ENCODE results near the gene PXDN.

Gene PXDN

DNA sequence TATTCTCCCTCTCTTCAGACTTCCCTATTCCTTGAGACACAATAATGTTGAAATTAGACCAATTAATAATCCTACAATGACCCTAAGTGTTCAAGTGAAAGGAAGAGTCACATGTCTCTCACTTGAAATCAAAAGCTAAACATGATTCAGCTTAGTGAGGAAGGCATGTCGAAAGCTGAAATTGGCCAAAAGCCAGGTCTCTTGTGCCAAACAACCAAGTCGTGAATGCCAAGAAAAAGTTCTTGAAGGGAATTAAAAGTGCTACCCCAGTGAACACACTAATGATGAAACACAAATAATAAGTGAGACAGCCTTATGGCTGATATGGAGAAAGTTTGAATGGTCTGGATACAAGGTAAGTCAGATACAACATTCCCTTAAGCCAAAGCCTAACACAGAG lies 115.4 kb downstream of the PXDN start:
- WGBS (ENCODE audit: insufficient coverage): 100% methylated on average over 1 of the region's 2 CpGs
- CTCF ChIA-PET: no interaction called here
- Histone ChIP-seq H3K4me1 (ENCODE audit: control extremely low read depth in 1 of 4, control insufficient read depth in 4 of 4, insufficient read depth in 4 of 4, low read length in 3 of 4) (no peaks in the 10 kb centered on the region), H3K27me3 (replicated peaks in 2 of 5; ENCODE audit: control insufficient read depth in 4 of 5, insufficient read depth in 5 of 5, low read length in 4 of 5) (peaks cover 0 to 14% (median 0%) of the 10 kb centered on the region in 5 experiments), H3K36me3 (ENCODE audit: control insufficient read depth in 4 of 4, insufficient read depth in 4 of 4, low read length in 3 of 4) (peaks cover 0 to 7% (median 1%) of the 10 kb centered on the region in 4 experiments), H3K9me3 (ENCODE audit: control extremely low read depth in 1 of 5, control insufficient read depth in 4 of 5, insufficient read depth in 2 of 5, low read depth in 1 of 5, low read length in 4 of 5) (peaks cover 0 to 6% (median 3%) of the 10 kb centered on the region in 5 experiments), H3K4me3 (ENCODE audit: control insufficient read depth in 1 of 7, extremely low read depth in 1 of 7, insufficient read depth in 4 of 7, low read depth in 2 of 7, low read length in 6 of 7) (no peak overlapping the region), H3K27ac (ENCODE audit: insufficient read depth in 1 of 2, low read depth in 1 of 2, low read length in 2 of 2, poor library complexity in 1 of 2, severe bottlenecking in 2 of 2) (no peak overlapping the region)
- POLR2A ChIA-PET: no interaction called here
- no peak for DNase-seq

DNA sequence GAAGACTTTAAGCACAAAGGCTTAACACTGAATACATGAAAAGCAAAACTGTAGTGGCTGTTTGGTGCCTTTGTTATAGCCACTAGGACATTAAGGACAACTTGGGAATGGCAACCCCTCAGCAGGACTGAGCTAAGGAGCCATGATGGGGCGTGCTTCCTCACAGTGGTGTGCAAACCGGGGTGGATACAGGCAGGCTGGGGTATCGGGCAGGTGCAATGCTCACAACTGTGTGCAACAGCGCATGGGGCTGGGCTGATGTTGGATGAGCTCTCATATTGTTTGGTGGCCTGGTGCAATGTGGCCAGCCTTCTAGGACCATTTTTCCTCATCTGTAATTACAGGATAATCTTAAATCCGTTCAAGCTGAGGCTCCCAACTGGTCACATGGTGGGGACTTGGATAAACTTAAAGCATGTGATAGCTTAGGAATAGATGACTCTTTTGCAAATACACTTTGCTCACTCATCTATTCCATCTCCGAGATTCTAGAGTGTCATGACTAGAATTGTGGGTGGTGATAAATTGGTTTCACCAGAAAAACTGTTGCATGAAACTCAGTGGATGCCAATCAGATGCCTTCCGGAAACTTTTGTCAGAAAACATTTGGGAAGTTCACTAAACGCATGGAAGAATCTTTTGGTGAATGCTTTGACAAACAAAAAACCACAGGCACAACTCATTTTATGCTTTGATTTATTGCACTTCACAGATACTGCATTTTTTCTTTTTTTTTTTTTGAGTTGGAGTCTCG lies 116.5 kb downstream of the PXDN start:
- Histone ChIP-seq H3K27me3 (replicated peaks in 2 of 5; ENCODE audit: control insufficient read depth in 4 of 5, insufficient read depth in 5 of 5, low read length in 4 of 5) (peaks cover 0 to 14% (median 0%) of the 10 kb centered on the region in 5 experiments), H3K4me1 (ENCODE audit: control extremely low read depth in 1 of 4, control insufficient read depth in 4 of 4, insufficient read depth in 4 of 4, low read length in 3 of 4) (no peaks in the 10 kb centered on the region), H3K9me3 (ENCODE audit: control extremely low read depth in 1 of 5, control insufficient read depth in 4 of 5, insufficient read depth in 2 of 5, low read depth in 1 of 5, low read length in 4 of 5) (peaks cover 0 to 6% (median 3%) of the 10 kb centered on the region in 5 experiments), H3K36me3 (ENCODE audit: control insufficient read depth in 4 of 4, insufficient read depth in 4 of 4, low read length in 3 of 4) (no peaks in the 10 kb centered on the region), H3K4me3 (ENCODE audit: control insufficient read depth in 1 of 7, extremely low read depth in 1 of 7, insufficient read depth in 4 of 7, low read depth in 2 of 7, low read length in 6 of 7) (no peak overlapping the region), H3K27ac (ENCODE audit: insufficient read depth in 1 of 2, low read depth in 1 of 2, low read length in 2 of 2, poor library complexity in 1 of 2, severe bottlenecking in 2 of 2) (no peak overlapping the region)
- ChIA-PET POLR2A (no interaction called here), CTCF (interaction anchor here (0.6 kb wide), 1 partner anchor 30 kb away, joined by 3 read pairs; no protein-coding TSS in a partner anchor)
- DNase-seq: no peak
- WGBS (ENCODE audit: insufficient coverage): 71% methylated on average over 4 of the region's 9 CpGs

DNA sequence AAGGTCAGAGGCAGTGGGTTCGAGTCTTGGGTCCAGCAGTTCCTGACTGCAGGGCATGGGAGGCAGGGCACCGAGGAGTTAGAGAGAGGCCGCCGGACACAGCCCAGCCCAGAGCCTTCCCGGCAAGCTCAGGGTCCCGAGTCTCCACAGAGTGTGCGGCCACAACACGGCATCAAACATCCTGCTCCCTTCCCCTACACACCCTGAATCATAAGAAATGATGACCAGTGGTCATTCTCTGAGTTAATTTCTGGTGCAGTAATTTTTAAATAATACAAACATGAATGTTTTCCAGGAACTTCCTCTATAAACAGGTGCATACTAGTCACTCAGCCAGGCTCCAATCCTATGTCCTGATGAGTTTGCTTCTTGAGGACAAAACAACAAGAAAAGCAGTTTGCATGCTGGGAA lies 118.0 kb downstream of the PXDN start:
- WGBS (ENCODE audit: insufficient coverage): 100% methylated on average over 1 of the region's 8 CpGs
- DNase-seq: no peak
- ChIA-PET CTCF (no interaction called here), POLR2A (no interaction called here)
- Histone ChIP-seq H3K27me3 (replicated peaks in 2 of 5; ENCODE audit: control insufficient read depth in 4 of 5, insufficient read depth in 5 of 5, low read length in 4 of 5) (peaks cover 0 to 14% (median 0%) of the 10 kb centered on the region in 5 experiments), H3K36me3 (ENCODE audit: control insufficient read depth in 4 of 4, insufficient read depth in 4 of 4, low read length in 3 of 4) (no peaks in the 10 kb centered on the region), H3K9me3 (ENCODE audit: control extremely low read depth in 1 of 5, control insufficient read depth in 4 of 5, insufficient read depth in 2 of 5, low read depth in 1 of 5, low read length in 4 of 5) (peaks cover 0 to 6% (median 3%) of the 10 kb centered on the region in 5 experiments), H3K4me3 (ENCODE audit: control insufficient read depth in 1 of 7, extremely low read depth in 1 of 7, insufficient read depth in 4 of 7, low read depth in 2 of 7, low read length in 6 of 7) (no peak overlapping the region), H3K27ac (ENCODE audit: insufficient read depth in 1 of 2, low read depth in 1 of 2, low read length in 2 of 2, poor library complexity in 1 of 2, severe bottlenecking in 2 of 2) (no peak overlapping the region), H3K4me1 (ENCODE audit: control extremely low read depth in 1 of 4, control insufficient read depth in 4 of 4, insufficient read depth in 4 of 4, low read length in 3 of 4) (no peaks in the 10 kb centered on the region)

DNA sequence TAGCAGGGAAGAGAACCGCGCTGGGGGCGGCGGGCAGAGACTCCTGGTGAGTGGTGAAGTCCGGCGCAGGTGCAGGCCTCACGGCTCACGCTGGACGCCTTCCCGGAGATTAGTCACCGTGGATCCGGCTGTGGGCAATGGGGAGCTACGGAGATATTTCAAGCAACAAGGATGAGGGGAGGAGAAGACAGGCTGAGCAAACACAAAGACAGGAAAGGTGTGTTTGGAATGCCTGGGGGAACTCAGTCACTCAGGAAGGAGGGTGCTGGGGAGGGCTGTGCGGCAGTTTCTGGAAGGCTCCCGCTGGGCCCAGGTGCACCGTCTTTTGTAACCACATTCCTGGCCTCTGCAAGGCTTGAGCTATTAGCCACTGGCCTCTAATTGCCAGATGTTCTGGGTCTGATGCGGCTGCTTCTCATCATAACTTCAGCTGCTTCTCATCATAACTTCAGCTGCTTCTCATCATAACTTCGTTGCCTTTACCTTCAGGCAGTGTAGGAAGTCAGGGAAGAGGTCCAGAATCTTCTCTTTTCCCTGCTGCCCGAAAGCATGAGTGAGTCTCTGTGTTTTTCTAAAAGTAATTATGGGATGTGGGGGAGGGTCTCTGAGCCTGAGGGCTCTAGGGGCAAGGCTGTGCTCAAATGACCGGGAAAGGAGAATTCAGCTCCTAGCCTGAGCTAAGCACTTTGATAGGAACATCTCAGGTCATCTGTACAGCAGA lies 118.9 kb downstream of the PXDN start:
- Histone ChIP-seq H3K4me1 (ENCODE audit: control extremely low read depth in 1 of 4, control insufficient read depth in 4 of 4, insufficient read depth in 4 of 4, low read length in 3 of 4) (no peaks in the 10 kb centered on the region), H3K27ac (ENCODE audit: insufficient read depth in 1 of 2, low read depth in 1 of 2, low read length in 2 of 2, poor library complexity in 1 of 2, severe bottlenecking in 2 of 2) (no peak overlapping the region), H3K4me3 (ENCODE audit: control insufficient read depth in 1 of 7, extremely low read depth in 1 of 7, insufficient read depth in 4 of 7, low read depth in 2 of 7, low read length in 6 of 7) (no peak overlapping the region), H3K36me3 (ENCODE audit: control insufficient read depth in 4 of 4, insufficient read depth in 4 of 4, low read length in 3 of 4) (no peaks in the 10 kb centered on the region), H3K9me3 (ENCODE audit: control extremely low read depth in 1 of 5, control insufficient read depth in 4 of 5, insufficient read depth in 2 of 5, low read depth in 1 of 5, low read length in 4 of 5) (peaks cover 0 to 6% (median 3%) of the 10 kb centered on the region in 5 experiments), H3K27me3 (replicated peaks in 2 of 5; ENCODE audit: control insufficient read depth in 4 of 5, insufficient read depth in 5 of 5, low read length in 4 of 5) (peaks cover 0 to 14% (median 0%) of the 10 kb centered on the region in 5 experiments)
- no peak for DNase-seq
- POLR2A ChIA-PET: no interaction called here
- 75% methylated on average over 18 of the region's 20 CpGs for WGBS (ENCODE audit: insufficient coverage)
- CTCF ChIA-PET: interaction anchor here (0.9 kb wide), 1 partner anchor 39 kb away, joined by 4 read pairs; no protein-coding TSS in a partner anchor

GRCh38 chr2:1623906-1624445 lies 120.3 kb downstream of the PXDN start:
- Histone ChIP-seq H3K36me3 (ENCODE audit: control insufficient read depth in 4 of 4, insufficient read depth in 4 of 4, low read length in 3 of 4) (no peaks in the 10 kb centered on the region), H3K4me1 (ENCODE audit: control extremely low read depth in 1 of 4, control insufficient read depth in 4 of 4, insufficient read depth in 4 of 4, low read length in 3 of 4) (no peaks in the 10 kb centered on the region), H3K27ac (ENCODE audit: insufficient read depth in 1 of 2, low read depth in 1 of 2, low read length in 2 of 2, poor library complexity in 1 of 2, severe bottlenecking in 2 of 2) (no peak overlapping the region), H3K4me3 (ENCODE audit: control insufficient read depth in 1 of 7, extremely low read depth in 1 of 7, insufficient read depth in 4 of 7, low read depth in 2 of 7, low read length in 6 of 7) (no peak overlapping the region), H3K27me3 (replicated peaks in 2 of 5; ENCODE audit: control insufficient read depth in 4 of 5, insufficient read depth in 5 of 5, low read length in 4 of 5) (peaks cover 0 to 14% (median 0%) of the 10 kb centered on the region in 5 experiments), H3K9me3 (ENCODE audit: control extremely low read depth in 1 of 5, control insufficient read depth in 4 of 5, insufficient read depth in 2 of 5, low read depth in 1 of 5, low read length in 4 of 5) (no peaks in the 10 kb centered on the region)
- CTCF ChIA-PET: interaction anchor here (0.5 to 0.8 kb wide), 2 partner anchors 23 to 656 kb away, joined by 3 read pairs; no protein-coding TSS in a partner anchor
- POLR2A ChIA-PET: no interaction called here
- 92% methylated on average over 9 of the region's 16 CpGs for WGBS (ENCODE audit: insufficient coverage)
- DNase-seq: no peak

GRCh38 chr2:1622521-1623200 lies 121.7 kb downstream of the PXDN start:
- no peaks in the 10 kb centered on the region for H3K36me3 ChIP-seq (ENCODE audit: control insufficient read depth in 4 of 4, insufficient read depth in 4 of 4, low read length in 3 of 4)
- WGBS (ENCODE audit: insufficient coverage): 88% methylated on average over 9 of the region's 11 CpGs
- DNase-seq: no peak
- H3K27ac ChIP-seq (ENCODE audit: insufficient read depth in 1 of 2, low read depth in 1 of 2, low read length in 2 of 2, poor library complexity in 1 of 2, severe bottlenecking in 2 of 2): no peak overlapping the region
- CTCF ChIA-PET: no interaction called here
- no peak overlapping the region for H3K4me3 ChIP-seq (ENCODE audit: control insufficient read depth in 1 of 7, extremely low read depth in 1 of 7, insufficient read depth in 4 of 7, low read depth in 2 of 7, low read length in 6 of 7)
- peaks cover 0 to 14% (median 0%) of the 10 kb centered on the region in 5 experiments for H3K27me3 ChIP-seq (replicated peaks in 2 of 5; ENCODE audit: control insufficient read depth in 4 of 5, insufficient read depth in 5 of 5, low read length in 4 of 5)
- no peaks in the 10 kb centered on the region for H3K4me1 ChIP-seq (ENCODE audit: control extremely low read depth in 1 of 4, control insufficient read depth in 4 of 4, insufficient read depth in 4 of 4, low read length in 3 of 4)
- no peaks in the 10 kb centered on the region for H3K9me3 ChIP-seq (ENCODE audit: control extremely low read depth in 1 of 5, control insufficient read depth in 4 of 5, insufficient read depth in 2 of 5, low read depth in 1 of 5, low read length in 4 of 5)
- POLR2A ChIA-PET: no interaction called here

Measured in common myeloid progenitor, CD34-positive (primary cell).